Natural killer cell (primary cell): ENCODE measurements around the gene SLA2. TPM values are rescaled to one million over a fixed set of nuclear protein-coding genes. Genes with fewer than 3 reads are reported as not detected.

ENCODE experiments used
- ATAC-seq, 3 donors: fragments of 150-1000 bp in 2 of 3; fragments of 200-7000 bp in 1 of 3; cut with Tn5 transposase; 1 replicate in 1 of 3; 2 replicates in 2 of 3; pipeline ENCODE4 v1.10.0; 2021; ENCODE audit warnings: mild to moderate bottlenecking in 2 of 3, moderate library complexity in 2 of 3
- DNase-seq, 2 donors: peaks; one replicate each; pipeline versions ENCODE4 v3.0.0 to v3.0.0-alpha.2; 2013 to 2021; ENCODE audit warnings: mixed read lengths in 1 of 2
- H3K27ac ChIP-seq: one replicate; pipeline ENCODE4 v1.5.1; 2013; ENCODE audit warnings: mild to moderate bottlenecking, low read length
- H3K27me3 ChIP-seq: one replicate; pipeline ENCODE4 v1.6.1; 2013; ENCODE audit warnings: low read length; ENCODE audit not compliant: control insufficient read depth, insufficient read depth
- H3K36me3 ChIP-seq: one replicate; pipeline ENCODE4 v1.6.1; 2013; ENCODE audit warnings: low read length; ENCODE audit not compliant: control insufficient read depth, insufficient read depth
- H3K4me1 ChIP-seq: one replicate; pipeline ENCODE4 v1.6.1; 2013; ENCODE audit warnings: low read length; ENCODE audit not compliant: control insufficient read depth, insufficient read depth
- H3K4me3 ChIP-seq: one replicate; pipeline ENCODE4 v1.5.1; 2013; ENCODE audit warnings: low read length
- H3K9me3 ChIP-seq: one replicate; pipeline ENCODE4 v1.6.1; 2013; ENCODE audit warnings: low read length; ENCODE audit not compliant: control insufficient read depth, insufficient read depth
- H3K27ac Mint-ChIP-seq, 2 donors: one replicate each; pipeline ENCODE4 v1.8.0; 2022; ENCODE audit warnings: mild to moderate bottlenecking in 2 of 2, mixed read lengths in 2 of 2, moderate library complexity in 1 of 2
- H3K27me3 Mint-ChIP-seq, 2 donors: one replicate each; pipeline ENCODE4 v1.8.0; 2022; ENCODE audit warnings: low read depth in 2 of 2, mixed read lengths in 2 of 2
- H3K36me3 Mint-ChIP-seq: one replicate; pipeline ENCODE4 v1.8.0; 2022; ENCODE audit warnings: mixed read lengths
- H3K4me1 Mint-ChIP-seq, 2 donors: one replicate each; pipeline ENCODE4 v1.8.0; 2022; ENCODE audit warnings: mixed read lengths in 2 of 2
- H3K4me3 Mint-ChIP-seq: one replicate; pipeline ENCODE4 v1.8.0; 2022; ENCODE audit warnings: mild to moderate bottlenecking, moderate library complexity, mixed read lengths
- H3K9me3 Mint-ChIP-seq, 2 donors: one replicate each; pipeline ENCODE4 v1.8.0; 2022; ENCODE audit warnings: mixed read lengths in 2 of 2
- WGBS: methylation state at CpG from one replicate; pipeline ENCODE4 v1.1.7; 2013; ENCODE audit warnings: missing lambda C conversion rate; ENCODE audit not compliant: insufficient coverage; 5-methylcytosine and 5-hydroxymethylcytosine counted together
- intact Hi-C: fragments of 100-400 bp; cut with micrococcal nuclease; formaldehyde crosslinking; loops from one replicate; pipeline ENCODE4 v1.14.2; 2022
- total RNA-seq, 4 donors: library from RNA; stranded (reverse); fragments of 120-200 nt in 1 of 4; gene quantifications; one replicate each; pipeline versions ENCODE4 v1.2.3 to v1.2.4, GENCODE V29; 2013 to 2022
- TF ChIP-seq, protein P1 (sequence below): fragments of 200-600 bp; IDR thresholded peaks from one replicate; pipeline ENCODE4 v1.8.0; 2022; ENCODE audit warnings: antibody characterized with exemption

Gene SLA2
- total RNA-seq, 3 donors from 2014 or later (not counting 1 experiment from before 2014, with no cell fraction given) = 77.0 to 116 (median 90.3) TPM

DNA sequence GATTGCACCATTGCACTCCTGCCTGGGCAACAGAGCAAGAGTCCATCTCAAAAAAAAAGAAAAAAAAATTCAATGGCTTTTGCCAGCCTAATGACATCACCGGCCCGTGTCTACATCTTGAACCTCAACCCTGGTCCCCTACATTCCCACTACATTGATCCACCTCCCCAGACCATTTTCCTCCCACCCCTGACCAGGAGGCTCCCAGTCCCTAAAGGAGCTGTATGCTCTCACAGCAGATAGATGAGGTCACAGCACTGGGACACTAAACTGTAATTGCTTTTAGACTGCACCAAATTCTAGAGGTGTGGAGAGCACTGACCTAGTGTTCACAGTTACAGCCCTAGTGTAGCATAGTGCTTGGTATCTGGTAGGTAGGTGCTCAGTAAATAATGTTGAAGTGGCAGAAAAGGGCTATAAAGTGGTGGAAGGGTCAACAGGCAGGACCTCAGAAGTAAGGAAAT is 61.9 kb downstream of the SLA2 start:
- H3K4me1 ChIP-seq = no peaks in the 10 kb centered on the region
- TF ChIP-seq, protein P1, sequence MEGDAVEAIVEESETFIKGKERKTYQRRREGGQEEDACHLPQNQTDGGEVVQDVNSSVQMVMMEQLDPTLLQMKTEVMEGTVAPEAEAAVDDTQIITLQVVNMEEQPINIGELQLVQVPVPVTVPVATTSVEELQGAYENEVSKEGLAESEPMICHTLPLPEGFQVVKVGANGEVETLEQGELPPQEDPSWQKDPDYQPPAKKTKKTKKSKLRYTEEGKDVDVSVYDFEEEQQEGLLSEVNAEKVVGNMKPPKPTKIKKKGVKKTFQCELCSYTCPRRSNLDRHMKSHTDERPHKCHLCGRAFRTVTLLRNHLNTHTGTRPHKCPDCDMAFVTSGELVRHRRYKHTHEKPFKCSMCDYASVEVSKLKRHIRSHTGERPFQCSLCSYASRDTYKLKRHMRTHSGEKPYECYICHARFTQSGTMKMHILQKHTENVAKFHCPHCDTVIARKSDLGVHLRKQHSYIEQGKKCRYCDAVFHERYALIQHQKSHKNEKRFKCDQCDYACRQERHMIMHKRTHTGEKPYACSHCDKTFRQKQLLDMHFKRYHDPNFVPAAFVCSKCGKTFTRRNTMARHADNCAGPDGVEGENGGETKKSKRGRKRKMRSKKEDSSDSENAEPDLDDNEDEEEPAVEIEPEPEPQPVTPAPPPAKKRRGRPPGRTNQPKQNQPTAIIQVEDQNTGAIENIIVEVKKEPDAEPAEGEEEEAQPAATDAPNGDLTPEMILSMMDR = no peak
- H3K36me3 Mint-ChIP-seq = no peaks in the 10 kb centered on the region
- H3K9me3 Mint-ChIP-seq = no peaks in the 10 kb centered on the region
- H3K4me1 Mint-ChIP-seq = peaks cover 0 to 11% of the 10 kb centered on the region in 2 donors
- H3K27ac Mint-ChIP-seq = peak overlapping the region in 1 of 2 donors; percentile 26
- H3K27me3 ChIP-seq = no peaks in the 10 kb centered on the region
- intact Hi-C loops = no loop called here
- H3K4me3 ChIP-seq = no peak overlapping the region
- H3K9me3 ChIP-seq = no peaks in the 10 kb centered on the region
- H3K27ac ChIP-seq = no peak overlapping the region
- no peak for DNase-seq
- peaks cover 28% of the 10 kb centered on the region for H3K36me3 ChIP-seq
- H3K4me3 Mint-ChIP-seq = no peak overlapping the region
- WGBS = 97% methylated on average over 2 of the region's 2 CpGs
- ATAC-seq = no peak
- H3K27me3 Mint-ChIP-seq = no peaks in the 10 kb centered on the region

DNA sequence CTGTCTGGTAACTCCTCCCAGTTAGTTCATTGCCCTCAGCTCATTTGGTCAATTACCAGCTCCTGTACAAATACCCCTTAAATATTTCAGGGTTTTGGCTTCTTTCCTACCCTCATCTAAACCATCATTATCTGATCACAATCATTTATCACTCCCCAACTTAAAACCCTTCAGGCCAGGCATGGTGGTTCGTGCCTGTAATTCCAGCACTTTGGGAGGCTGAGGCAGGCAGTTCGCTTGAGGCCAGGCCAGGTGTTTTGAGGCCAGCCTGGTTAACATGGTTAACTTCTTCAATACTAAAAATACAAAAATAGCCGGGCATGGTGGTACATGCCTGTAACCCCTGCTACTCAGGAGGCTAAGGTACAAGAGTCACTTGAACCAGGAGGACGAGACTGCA is 63.2 kb downstream of the SLA2 start:
- peak overlapping the region; percentile 44 to 54 for H3K27ac Mint-ChIP-seq
- no peaks in the 10 kb centered on the region for H3K9me3 Mint-ChIP-seq
- Histone ChIP-seq H3K9me3 (no peaks in the 10 kb centered on the region), H3K4me3 (no peak overlapping the region), H3K27ac (no peak overlapping the region), H3K27me3 (no peaks in the 10 kb centered on the region), H3K4me1 (no peaks in the 10 kb centered on the region), H3K36me3 (peaks cover 36% of the 10 kb centered on the region)
- no peaks in the 10 kb centered on the region for H3K36me3 Mint-ChIP-seq
- ATAC-seq = no peak
- H3K4me3 Mint-ChIP-seq = no peak overlapping the region
- no peak for DNase-seq
- intact Hi-C loops = no loop called here
- 92% methylated on average over 4 of the region's 4 CpGs for WGBS
- TF ChIP-seq, protein P1 = no peak
- H3K27me3 Mint-ChIP-seq = no peaks in the 10 kb centered on the region
- peaks cover 0 to 5% of the 10 kb centered on the region in 2 donors for H3K4me1 Mint-ChIP-seq

DNA sequence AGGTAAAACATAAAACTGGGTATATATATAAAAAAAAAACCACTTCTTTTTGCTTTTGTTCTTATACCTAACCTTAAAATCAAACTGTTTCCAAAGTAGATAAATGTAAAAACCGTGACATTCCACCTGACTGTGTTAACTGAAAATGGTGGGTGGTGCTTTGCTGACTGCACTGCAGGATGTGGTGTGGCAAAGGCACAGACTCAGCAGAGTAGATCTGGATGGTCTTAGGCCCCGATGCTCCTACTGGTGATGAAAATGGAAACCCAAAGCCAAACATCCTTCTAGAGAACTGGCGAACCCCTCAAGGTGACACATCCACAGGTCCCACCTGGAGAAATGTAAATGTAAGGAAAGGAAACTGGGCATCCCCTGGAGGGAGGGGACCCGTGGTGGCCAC is 63.7 kb downstream of the SLA2 start:
- H3K9me3 Mint-ChIP-seq = no peaks in the 10 kb centered on the region
- Histone ChIP-seq H3K36me3 (peaks cover 36% of the 10 kb centered on the region), H3K4me1 (no peaks in the 10 kb centered on the region), H3K4me3 (no peak overlapping the region), H3K27me3 (no peaks in the 10 kb centered on the region), H3K27ac (no peak overlapping the region), H3K9me3 (no peaks in the 10 kb centered on the region)
- DNase-seq = peak in 1 of 2 donors; percentile 48
- peaks cover 0 to 3% of the 10 kb centered on the region in 2 donors for H3K4me1 Mint-ChIP-seq
- ATAC-seq = peak; percentile 32 to 63 (median 37)
- no peaks in the 10 kb centered on the region for H3K36me3 Mint-ChIP-seq
- 58% methylated on average over 3 of the region's 4 CpGs for WGBS
- TF ChIP-seq, protein P1 = no peak
- H3K27ac Mint-ChIP-seq = peak overlapping the region; percentile 44 to 54
- H3K27me3 Mint-ChIP-seq = no peaks in the 10 kb centered on the region
- intact Hi-C loops = no loop called here
- no peak overlapping the region for H3K4me3 Mint-ChIP-seq

DNA sequence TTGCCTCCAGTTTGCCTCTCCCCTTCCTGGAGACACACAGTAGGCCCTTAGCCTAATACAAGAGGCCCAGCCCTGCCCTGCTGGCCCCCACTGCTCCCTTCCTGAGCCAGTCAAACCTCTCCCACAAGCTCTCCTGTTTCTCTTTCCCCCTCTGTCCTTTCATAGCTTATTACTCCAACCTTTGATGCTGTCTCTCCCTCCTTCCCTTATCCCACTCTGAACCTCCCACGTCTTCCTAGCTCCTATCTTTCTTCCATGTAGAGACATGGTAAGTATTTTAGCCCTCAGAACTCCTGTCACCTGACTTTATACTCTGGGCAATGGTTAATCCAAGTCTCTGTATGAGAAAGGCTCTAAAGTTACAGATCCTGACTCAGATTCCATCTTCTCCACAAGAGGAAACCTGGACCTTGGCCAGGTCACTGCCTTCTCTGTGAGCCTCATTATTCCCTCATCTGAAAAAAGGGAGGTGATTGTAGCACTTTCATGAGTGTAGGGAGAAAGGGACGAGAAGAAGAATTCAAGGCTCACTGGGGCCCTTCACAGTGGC is 65.9 kb downstream of the SLA2 start:
- Histone ChIP-seq H3K4me3 (no peak overlapping the region), H3K27ac (no peak overlapping the region), H3K4me1 (peaks cover 7% of the 10 kb centered on the region), H3K36me3 (peaks cover 36% of the 10 kb centered on the region), H3K27me3 (no peaks in the 10 kb centered on the region), H3K9me3 (no peaks in the 10 kb centered on the region)
- H3K27me3 Mint-ChIP-seq = no peaks in the 10 kb centered on the region
- no peaks in the 10 kb centered on the region for H3K9me3 Mint-ChIP-seq
- ATAC-seq (no peak), DNase-seq (no peak)
- intact Hi-C loops = no loop called here
- WGBS = 97% methylated on average over 2 of the region's 2 CpGs
- peak overlapping the region in 1 of 2 donors; percentile 21 for H3K27ac Mint-ChIP-seq
- H3K4me1 Mint-ChIP-seq = peaks cover 8% of the 10 kb centered on the region in 2 donors
- TF ChIP-seq, protein P1 = no peak
- no peaks in the 10 kb centered on the region for H3K36me3 Mint-ChIP-seq
- H3K4me3 Mint-ChIP-seq = peak overlapping the region; percentile 47
